ENCODE data around the gene WNT1. TPM values are rescaled to one million over a fixed set of nuclear protein-coding genes. Genes with fewer than 3 reads are reported as not detected.

WNT1 gene
- total and polyA plus RNA-seq, 7 experiments from 2014 or later, result 0.24 to 1.5 (median 0.43) TPM; not detected in 2

GRCh38 chr12:48994224-48995085 lies 16.3 kb downstream of the WNT1 start:
- Mint-ChIP-seq H3K9me3 (peaks cover 0 to 2% (median 0%) of the 10 kb centered on the region in 11 donors), H3K36me3 (no peaks in the 10 kb centered on the region), H3K27ac (peak overlapping the region in 1 of 9 donors; percentile 31), H3K4me1 (peaks cover 17 to 31% (median 24%) of the 10 kb centered on the region in 7 donors), H3K4me3 (peak overlapping the region in 1 of 10 donors; percentile 74), H3K27me3 (peaks cover 40 to 74% (median 56%) of the 10 kb centered on the region in 5 donors)
- intact Hi-C loops (cut with micrococcal nuclease), result loop anchor here (1.0 to 2.0 kb wide), 4 partner anchors 14 to 142 kb away; partner anchors contain the start of gene DDX23 (in 1 of the 2)
- ChIA-PET CTCF (interaction anchor here (0.9 to 2.3 kb wide), 3 partner anchors 10 to 30 kb away, joined by 4 to 8 read pairs (median 6); no protein-coding TSS in a partner anchor), POLR2A (interaction anchor here (0.7 to 1.5 kb wide), 3 partner anchors 13 to 142 kb away, joined by 3 to 4 read pairs (median 4); partner anchors contain the start of gene WNT1)
- no peaks in the 10 kb centered on the region for H3K9me3 ChIP-seq (ENCODE audit: control insufficient read depth in 2 of 3, low read length in 3 of 3)
- no peaks in the 10 kb centered on the region for H3K36me3 ChIP-seq (ENCODE audit: control insufficient read depth in 2 of 3, insufficient read depth in 3 of 3, low read length in 3 of 3)
- H3K27ac ChIP-seq (ENCODE audit: low read depth, low read length), result no peak overlapping the region
- peaks cover 8 to 23% of the 10 kb centered on the region in 2 donors for H3K4me1 ChIP-seq (ENCODE audit: control insufficient read depth in 2 of 2, insufficient read depth in 2 of 2, low read length in 2 of 2)
- ATAC-seq, result no peak
- H3K4me3 ChIP-seq (ENCODE audit: low read length), result no peak overlapping the region
- no peak for DNase-seq
- peaks cover 0 to 22% of the 10 kb centered on the region in 2 donors for H3K27me3 ChIP-seq (ENCODE audit: control insufficient read depth in 2 of 2, insufficient read depth in 2 of 2, low read length in 2 of 2)

GRCh38 chr12:48995086-48995879 lies 17.2 kb downstream of the WNT1 start:
- Mint-ChIP-seq H3K4me3 (peak overlapping the region in 9 of 10 donors; percentile 15 to 81 (median 71)), H3K4me1 (peaks cover 24 to 39% (median 32%) of the 10 kb centered on the region in 7 donors), H3K27me3 (peaks cover 48 to 75% (median 56%) of the 10 kb centered on the region in 5 donors), H3K36me3 (peaks cover 0 to 2% (median 0%) of the 10 kb centered on the region in 5 donors), H3K9me3 (peaks cover 0 to 4% (median 0%) of the 10 kb centered on the region in 11 donors), H3K27ac (peak overlapping the region in 2 of 9 donors; percentile 31 to 90)
- intact Hi-C loops (cut with micrococcal nuclease), result loop anchor here (1.0 to 2.0 kb wide), 4 partner anchors 14 to 143 kb away; partner anchors contain the start of gene DDX23 (in 1 of the 2)
- DNase-seq (peak in 3 of 9 donors; percentile 36 to 56 (median 54)), ATAC-seq (peak; percentile 51)
- peaks cover 0 to 25% of the 10 kb centered on the region in 2 donors for H3K27me3 ChIP-seq (ENCODE audit: control insufficient read depth in 2 of 2, insufficient read depth in 2 of 2, low read length in 2 of 2)
- H3K4me3 ChIP-seq (ENCODE audit: low read length), result no peak overlapping the region
- H3K4me1 ChIP-seq (ENCODE audit: control insufficient read depth in 2 of 2, insufficient read depth in 2 of 2, low read length in 2 of 2), result peaks cover 13 to 26% of the 10 kb centered on the region in 2 donors
- CTCF ChIA-PET, result interaction anchor here (0.6 to 1.3 kb wide), 4 partner anchors 13 to 203 kb away, joined by 3 to 5 read pairs (median 4); no protein-coding TSS in a partner anchor
- no peaks in the 10 kb centered on the region for H3K36me3 ChIP-seq (ENCODE audit: control insufficient read depth in 2 of 3, insufficient read depth in 3 of 3, low read length in 3 of 3)
- H3K9me3 ChIP-seq (ENCODE audit: control insufficient read depth in 2 of 3, low read length in 3 of 3), result no peaks in the 10 kb centered on the region
- POLR2A ChIA-PET, result interaction anchor here (0.7 to 1.5 kb wide), 3 partner anchors 14 to 142 kb away, joined by 3 to 4 read pairs (median 4); partner anchors contain the start of gene WNT1
- H3K27ac ChIP-seq (ENCODE audit: low read depth, low read length), result no peak overlapping the region

GRCh38 chr12:48996794-48997718 lies 18.9 kb downstream of the WNT1 start:
- DNase-seq, result peak in 8 of 9 donors; percentile 47 to 71 (median 56)
- Mint-ChIP-seq H3K27me3 (peaks cover 58 to 69% (median 63%) of the 10 kb centered on the region in 5 donors), H3K4me1 (peaks cover 24 to 44% (median 33%) of the 10 kb centered on the region in 7 donors), H3K9me3 (peaks cover 0 to 3% (median 0%) of the 10 kb centered on the region in 11 donors), H3K27ac (peak overlapping the region in 2 of 9 donors; percentile 51 to 72), H3K36me3 (peaks cover 2 to 14% (median 13%) of the 10 kb centered on the region in 5 donors), H3K4me3 (peak overlapping the region; percentile 65 to 80 (median 70))
- ChIA-PET POLR2A (interaction anchor here (0.6 to 1.9 kb wide), 7 partner anchors 8 to 146 kb away, joined by 3 to 5 read pairs (median 3); partner anchors contain the start of genes DDX23 and PRKAG1), CTCF (interaction anchor here (0.6 to 1.6 kb wide), 8 partner anchors 8 to 132 kb away, joined by 3 to 10 read pairs (median 4); partner anchors contain the start of gene RND1)
- H3K9me3 ChIP-seq (ENCODE audit: control insufficient read depth in 2 of 3, low read length in 3 of 3), result no peaks in the 10 kb centered on the region
- intact Hi-C loops (cut with micrococcal nuclease), result loop anchor here (1.0 to 2.0 kb wide), 5 partner anchors 21 to 238 kb away; partner anchors contain the start of gene PRKAG1 (in 2 of the 2)
- peaks cover 0 to 32% of the 10 kb centered on the region in 2 donors for H3K27me3 ChIP-seq (ENCODE audit: control insufficient read depth in 2 of 2, insufficient read depth in 2 of 2, low read length in 2 of 2)
- H3K27ac ChIP-seq (ENCODE audit: low read depth, low read length), result no peak overlapping the region
- H3K4me3 ChIP-seq (ENCODE audit: low read length), result peak overlapping the region; percentile 56
- peak; percentile 71 for ATAC-seq
- peaks cover 13 to 26% of the 10 kb centered on the region in 2 donors for H3K4me1 ChIP-seq (ENCODE audit: control insufficient read depth in 2 of 2, insufficient read depth in 2 of 2, low read length in 2 of 2)
- peaks cover 0 to 11% (median 0%) of the 10 kb centered on the region in 3 experiments for H3K36me3 ChIP-seq (ENCODE audit: control insufficient read depth in 2 of 3, insufficient read depth in 3 of 3, low read length in 3 of 3)

- peaks cover 7 to 23% (median 21%) of the 10 kb centered on the region in 5 donors for H3K36me3 Mint-ChIP-seq
- ChIA-PET CTCF (interaction anchor here (0.6 to 1.6 kb wide), 3 partner anchors 10 to 94 kb away, joined by 3 to 10 read pairs (median 7); no protein-coding TSS in a partner anchor), POLR2A (interaction anchor here (0.6 to 1.9 kb wide), 7 partner anchors 9 to 146 kb away, joined by 3 to 5 read pairs (median 3); partner anchors contain the start of genes DDX23 and PRKAG1)
- H3K9me3 Mint-ChIP-seq, result peaks cover 0 to 3% (median 0%) of the 10 kb centered on the region in 11 donors
- H3K4me3 Mint-ChIP-seq, result peak overlapping the region; percentile 65 to 80 (median 72)
- H3K4me1 ChIP-seq (ENCODE audit: control insufficient read depth in 2 of 2, insufficient read depth in 2 of 2, low read length in 2 of 2), result peaks cover 13 to 26% of the 10 kb centered on the region in 2 donors
- no peaks in the 10 kb centered on the region for H3K9me3 ChIP-seq (ENCODE audit: control insufficient read depth in 2 of 3, low read length in 3 of 3)
- peak overlapping the region in 1 of 9 donors; percentile 27 for H3K27ac Mint-ChIP-seq
- intact Hi-C loops (cut with micrococcal nuclease), result loop anchor here (2.0 kb wide), 2 partner anchors 91 to 237 kb away; no protein-coding TSS in a partner anchor
- ATAC-seq, result peak; percentile 15
- H3K4me1 Mint-ChIP-seq, result peaks cover 24 to 44% (median 33%) of the 10 kb centered on the region in 7 donors
- peaks cover 62 to 68% (median 63%) of the 10 kb centered on the region in 5 donors for H3K27me3 Mint-ChIP-seq
- H3K36me3 ChIP-seq (ENCODE audit: control insufficient read depth in 2 of 3, insufficient read depth in 3 of 3, low read length in 3 of 3), result peaks cover 0 to 20% (median 2%) of the 10 kb centered on the region in 3 experiments
- peaks cover 0 to 32% of the 10 kb centered on the region in 2 donors for H3K27me3 ChIP-seq (ENCODE audit: control insufficient read depth in 2 of 2, insufficient read depth in 2 of 2, low read length in 2 of 2)
- DNase-seq, result peak in 2 of 9 donors; percentile 23 to 56
- no peak overlapping the region for H3K27ac ChIP-seq (ENCODE audit: low read depth, low read length)
- H3K4me3 ChIP-seq (ENCODE audit: low read length), result peak overlapping the region; percentile 56
These were observed 19.8 kb downstream of the WNT1 start for GRCh38 chr12:48997719-48998496.
